NCI-H1694 treated with DMSO at 0.1 percent for 48 hours (cell line): ENCODE results near the gene DPYSL4.

Source experiments
- DNase-seq: peaks from one replicate; lab custom pipeline; 2025; lab: John Stamatoyannopoulos, UW

The DPYSL4 gene

GRCh38 chr10:132163826-132164515 lies 22.8 kb upstream of the DPYSL4 start:
- DNase-seq: no peak

- DNase-seq: no peak
Measured at GRCh38 chr10:132164761-132165278, 21.9 kb upstream of the DPYSL4 start.

- no peak for DNase-seq
Measured at GRCh38 chr10:132165416-132165980, 21.2 kb upstream of the DPYSL4 start.

- DNase-seq: no peak
Measured at GRCh38 chr10:132166216-132166950, 20.4 kb upstream of the DPYSL4 start.

GRCh38 chr10:132167041-132167674 lies 19.6 kb upstream of the DPYSL4 start:
- no peak for DNase-seq

GRCh38 chr10:132167976-132168375 lies 18.8 kb upstream of the DPYSL4 start:
- DNase-seq: no peak

GRCh38 chr10:132168571-132169030 lies 18.1 kb upstream of the DPYSL4 start:
- no peak for DNase-seq

GRCh38 chr10:132169031-132169765 lies 17.6 kb upstream of the DPYSL4 start:
- no peak for DNase-seq

- DNase-seq: no peak
Measured at GRCh38 chr10:132169766-132170560, 16.8 kb upstream of the DPYSL4 start.

GRCh38 chr10:132170561-132171361 lies 16.0 kb upstream of the DPYSL4 start:
- no peak for DNase-seq

- no peak for DNase-seq
Measured at GRCh38 chr10:132172091-132173066, 14.4 kb upstream of the DPYSL4 start.

GRCh38 chr10:132173185-132173584 lies 13.6 kb upstream of the DPYSL4 start:
- no peak for DNase-seq

GRCh38 chr10:132174237-132174636 lies 12.5 kb upstream of the DPYSL4 start:
- DNase-seq: no peak

- no peak for DNase-seq
Measured at GRCh38 chr10:132175408-132175807, 11.3 kb upstream of the DPYSL4 start.

GRCh38 chr10:132175907-132176581 lies 10.7 kb upstream of the DPYSL4 start:
- no peak for DNase-seq

- DNase-seq: no peak
Measured at GRCh38 chr10:132176623-132177500, 9.9 kb upstream of the DPYSL4 start.

- DNase-seq: no peak
Measured at GRCh38 chr10:132178046-132178445, 8.7 kb upstream of the DPYSL4 start.
